Endothelial cell of umbilical vein (primary cell): Measurements from ENCODE around the gene CAPRIN2. TPM values are rescaled to one million over a fixed set of nuclear protein-coding genes. Genes with fewer than 3 reads are reported as not detected.

Experiments
- Bru-seq: library from RNA; stranded (reverse); fragments of 400-500 nt; gene quantifications from one replicate; lab custom pipeline; 2021; lab: Mats Ljungman, UMichigan
- BruChase-seq, 2 experiments: library from RNA; stranded (reverse); fragments of 400-500 nt; gene quantifications; one replicate each; lab custom pipeline; 2021; lab: Mats Ljungman, UMichigan
- BruUV-seq: library from RNA; stranded (reverse); fragments of 400-500 nt; replicated peaks from 2 replicates; lab custom pipeline; 2021; lab: Mats Ljungman, UMichigan
- CTCF ChIA-PET: fragments of 300-600, 350-600 bp; sonication (Branson Sonifier 250); formaldehyde crosslinking; loops from one replicate; lab custom pipeline; 2021; ENCODE audit warnings: antibody characterized with exemption, inconsistent platforms; lab: Charles Lee
- POLR2A ChIA-PET: fragments of 300-600, 350-600 bp; sonication (Branson Sonifier 250); formaldehyde crosslinking; loops from one replicate; lab custom pipeline; 2021; ENCODE audit warnings: antibody characterized with exemption, inconsistent platforms; lab: Charles Lee
- DNase-seq: peaks from one replicate; pipeline ENCODE4 v3.0.0-alpha.2; 2011; ENCODE audit warnings: low read depth, low spot score
- FAIRE-seq: peaks from 2 replicates; lab custom pipeline; 2011; peaks lifted over from hg19 to GRCh38; lab: Jason Lieb, UNC
- H2AFZ ChIP-seq: 2 replicates; pipeline ENCODE4 v1.6.0; 2012; ENCODE audit warnings: low read depth, low read length, control low read depth, inconsistent platforms
- H3K27ac ChIP-seq: 2 replicates; pipeline ENCODE4 v1.5.1; 2011; ENCODE audit warnings: low read depth, mild to moderate bottlenecking, control low read depth, low read length, moderate library complexity; ENCODE audit not compliant: insufficient read depth
- H3K27me3 ChIP-seq, 2 experiments: 2 replicates each; pipeline versions ENCODE4 v1.6.0 to v1.6.1; 2011; ENCODE audit warnings: low read length in 2 of 2, mixed read lengths in 1 of 2; ENCODE audit not compliant: control insufficient read depth in 2 of 2, insufficient read depth in 2 of 2
- H3K36me3 ChIP-seq, 2 experiments: 2 replicates in 1 of 2; 3 replicates in 1 of 2; pipeline ENCODE4 v1.5.1; 2011; ENCODE audit warnings: low read length in 2 of 2, mild to moderate bottlenecking in 1 of 2, moderate library complexity in 1 of 2; ENCODE audit not compliant: control insufficient read depth in 2 of 2, insufficient read depth in 2 of 2; ENCODE audit errors: extremely low read depth in 1 of 2
- H3K4me1 ChIP-seq: 3 replicates; pipeline ENCODE4 v1.5.1; 2011; ENCODE audit warnings: mild to moderate bottlenecking, low read length; ENCODE audit not compliant: control insufficient read depth, insufficient read depth; ENCODE audit errors: extremely low read depth
- H3K4me2 ChIP-seq: 2 replicates; pipeline ENCODE4 v1.6.1; 2011; ENCODE audit warnings: low read length, control low read depth, mixed read lengths; ENCODE audit not compliant: insufficient read depth
- H3K4me3 ChIP-seq, 3 experiments: fragments of 200-600 bp in 1 of 3; sonication (generic), shearing (Covaris generic) in 1 of 3; replicated peaks in 1 of 3; 2 replicates each; pipeline ENCODE4 v1.5.1; 2011 to 2016; ENCODE audit warnings: control low read depth in 3 of 3, low read length in 3 of 3, mild to moderate bottlenecking in 2 of 3, inconsistent platforms in 1 of 3, low read depth in 1 of 3, moderate library complexity in 1 of 3; ENCODE audit not compliant: insufficient read depth in 1 of 3
- H3K79me2 ChIP-seq: 2 replicates; pipeline ENCODE4 v1.6.0; 2012; ENCODE audit warnings: low read length, inconsistent platforms; ENCODE audit not compliant: control insufficient read depth, insufficient read depth
- H3K9ac ChIP-seq: replicated peaks from 2 replicates; pipeline ENCODE3; 2011; ENCODE audit warnings: low read length, control low read depth; ENCODE audit not compliant: insufficient read depth; ENCODE audit errors: extremely low read depth
- H3K9me1 ChIP-seq: replicated peaks from 3 replicates; pipeline ENCODE4 v1.6.0; 2011; ENCODE audit warnings: mild to moderate bottlenecking, low read length; ENCODE audit not compliant: control insufficient read depth, insufficient read depth; ENCODE audit errors: extremely low read depth
- H3K9me3 ChIP-seq: replicated peaks from 2 replicates; pipeline ENCODE4 v1.5.1; 2012; ENCODE audit warnings: low read length, inconsistent platforms; ENCODE audit not compliant: control insufficient read depth, insufficient read depth
- H4K20me1 ChIP-seq: replicated peaks from 2 replicates; pipeline ENCODE3; 2011; ENCODE audit warnings: mild to moderate bottlenecking, low read length; ENCODE audit not compliant: control insufficient read depth, insufficient read depth; ENCODE audit errors: extremely low read depth
- EZH2 ChIP-seq: IDR thresholded peaks from 2 replicates; pipeline ENCODE4 v1.6.1; 2012; ENCODE audit warnings: borderline replicate concordance, low read depth, mild to moderate bottlenecking, moderate library complexity, low read length, inconsistent platforms; ENCODE audit not compliant: severe bottlenecking
- FOS ChIP-seq: IDR thresholded peaks from 2 replicates; pipeline ENCODE4 v1.6.1; 2011; ENCODE audit warnings: mild to moderate bottlenecking, low read length, moderate library complexity, borderline replicate concordance; ENCODE audit not compliant: insufficient read depth
- GATA2 ChIP-seq: IDR thresholded peaks from 2 replicates; pipeline ENCODE4 v1.7.0; 2011; ENCODE audit warnings: low read depth, mild to moderate bottlenecking, moderate library complexity, mixed read lengths, low read length; ENCODE audit not compliant: insufficient read length, insufficient read depth
- JUN ChIP-seq: IDR thresholded peaks from 2 replicates; pipeline ENCODE4 v1.6.1; 2011; ENCODE audit warnings: borderline replicate concordance, low read depth; ENCODE audit not compliant: insufficient read length, insufficient read depth
- POLR2A ChIP-seq: IDR thresholded peaks from 2 replicates; pipeline ENCODE4 v1.6.1; 2012; ENCODE audit warnings: low read depth, mild to moderate bottlenecking, control low read depth, low read length
- POLR2AphosphoS5 ChIP-seq: IDR thresholded peaks from 2 replicates; pipeline ENCODE4 v1.6.1; 2012; ENCODE audit warnings: low read depth, mild to moderate bottlenecking, control low read depth, low read length, moderate library complexity; ENCODE audit not compliant: insufficient read depth
- dilution Hi-C: fragments of 300-500 bp; cut with MboI; formaldehyde crosslinking; loops from one replicate; pipeline ENCODE4 v1.15.0; 2019; ENCODE audit warnings: low sequenced_read_pairs; ENCODE audit not compliant: extremely low pct_ligation_motif_present
- intact Hi-C: fragments of 100-400 bp; cut with micrococcal nuclease; formaldehyde crosslinking; loops from one replicate; pipeline ENCODE4 v1.10.0; 2022
- long read RNA-seq: library from polyadenylated mRNA; stranded (forward); transcript quantifications from one replicate; pipeline ENCODE4 v2.0.0, GENCODE V29; 2021
- polyA minus RNA-seq, 3 experiments: library from RNA; depleted of rRNA, polyadenylated mRNA; stranded (reverse); fragments of >200 nt; gene quantifications; 1 replicate in 1 of 3; 2 replicates in 2 of 3; pipeline ENCODE4 v1.2.3, GENCODE V29; 2011
- polyA plus RNA-seq, 4 experiments: library from polyadenylated mRNA; depleted of rRNA in 3 of 4; stranded (reverse) in 3 of 4; unstranded in 1 of 4; fragments of >200 nt; gene quantifications; 2 replicates each; pipeline versions ENCODE4 v1.2.1 to v1.2.3, GENCODE V29; 2011 to 2012; ENCODE audit warnings: missing spikeins in 1 of 4
- total RNA-seq: library from RNA; stranded (reverse); gene quantifications from 2 replicates; pipeline ENCODE4 v1.2.3, GENCODE V29; 2021
- TF ChIP-seq, protein P1 (sequence below), 2 donors: IDR thresholded peaks; 1 replicate in 1 of 2; 2 replicates in 1 of 2; pipeline ENCODE4 v1.5.1; 2011; ENCODE audit warnings: low read length in 2 of 2, mild to moderate bottlenecking in 2 of 2, moderate library complexity in 2 of 2, control low read depth in 1 of 2, inconsistent platforms in 1 of 2, low read depth in 1 of 2; ENCODE audit not compliant: insufficient read depth in 1 of 2; ENCODE audit errors: extremely low read depth in 1 of 2
- TF ChIP-seq, protein P2 (sequence below): IDR thresholded peaks from 2 replicates; pipeline ENCODE4 v1.6.1; 2011; ENCODE audit not compliant: insufficient read depth, insufficient read length

Gene CAPRIN2, protein sequence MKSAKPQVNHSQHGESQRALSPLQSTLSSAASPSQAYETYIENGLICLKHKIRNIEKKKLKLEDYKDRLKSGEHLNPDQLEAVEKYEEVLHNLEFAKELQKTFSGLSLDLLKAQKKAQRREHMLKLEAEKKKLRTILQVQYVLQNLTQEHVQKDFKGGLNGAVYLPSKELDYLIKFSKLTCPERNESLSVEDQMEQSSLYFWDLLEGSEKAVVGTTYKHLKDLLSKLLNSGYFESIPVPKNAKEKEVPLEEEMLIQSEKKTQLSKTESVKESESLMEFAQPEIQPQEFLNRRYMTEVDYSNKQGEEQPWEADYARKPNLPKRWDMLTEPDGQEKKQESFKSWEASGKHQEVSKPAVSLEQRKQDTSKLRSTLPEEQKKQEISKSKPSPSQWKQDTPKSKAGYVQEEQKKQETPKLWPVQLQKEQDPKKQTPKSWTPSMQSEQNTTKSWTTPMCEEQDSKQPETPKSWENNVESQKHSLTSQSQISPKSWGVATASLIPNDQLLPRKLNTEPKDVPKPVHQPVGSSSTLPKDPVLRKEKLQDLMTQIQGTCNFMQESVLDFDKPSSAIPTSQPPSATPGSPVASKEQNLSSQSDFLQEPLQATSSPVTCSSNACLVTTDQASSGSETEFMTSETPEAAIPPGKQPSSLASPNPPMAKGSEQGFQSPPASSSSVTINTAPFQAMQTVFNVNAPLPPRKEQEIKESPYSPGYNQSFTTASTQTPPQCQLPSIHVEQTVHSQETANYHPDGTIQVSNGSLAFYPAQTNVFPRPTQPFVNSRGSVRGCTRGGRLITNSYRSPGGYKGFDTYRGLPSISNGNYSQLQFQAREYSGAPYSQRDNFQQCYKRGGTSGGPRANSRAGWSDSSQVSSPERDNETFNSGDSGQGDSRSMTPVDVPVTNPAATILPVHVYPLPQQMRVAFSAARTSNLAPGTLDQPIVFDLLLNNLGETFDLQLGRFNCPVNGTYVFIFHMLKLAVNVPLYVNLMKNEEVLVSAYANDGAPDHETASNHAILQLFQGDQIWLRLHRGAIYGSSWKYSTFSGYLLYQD
- total RNA-seq (25.0 and 29.9 TPM in 2 replicates), polyA plus RNA-seq (11.3 and 13.5 TPM in 2 replicates), polyA minus RNA-seq (13.4 and 19.5 TPM in 2 replicates), Bru-seq, nascent RNA (percentile 71 among the genes with signal in this experiment), BruChase-seq, experiment 1, labeled RNA remaining after a 6-hour chase (percentile 68 among the genes with signal in this experiment), BruChase-seq, experiment 2, labeled RNA remaining after a 2-hour chase (percentile 86 among the genes with signal in this experiment)
- 8.0 and 9.2 TPM in 2 replicates for polyA plus RNA-seq (2011; cell fraction: cytosol; rRNA removed)
- polyA plus RNA-seq (2011; cell fraction: nucleus; rRNA removed) = 95.4 and 104 TPM in 2 replicates
- 24.2 and 25.2 TPM in 2 replicates for polyA plus RNA-seq (2012)
- 7.1 TPM for polyA minus RNA-seq (2011; cell fraction: cytosol; rRNA and poly(A)+ RNA removed)
- 31.7 and 44.6 TPM in 2 replicates for polyA minus RNA-seq (2011; cell fraction: nucleus; rRNA and poly(A)+ RNA removed)
- long read RNA-seq, partial matches to known transcripts = 1 of 19 reads
- long read RNA-seq, other reads (novel, unspliced or antisense) = 17 of 19 reads

DNA sequence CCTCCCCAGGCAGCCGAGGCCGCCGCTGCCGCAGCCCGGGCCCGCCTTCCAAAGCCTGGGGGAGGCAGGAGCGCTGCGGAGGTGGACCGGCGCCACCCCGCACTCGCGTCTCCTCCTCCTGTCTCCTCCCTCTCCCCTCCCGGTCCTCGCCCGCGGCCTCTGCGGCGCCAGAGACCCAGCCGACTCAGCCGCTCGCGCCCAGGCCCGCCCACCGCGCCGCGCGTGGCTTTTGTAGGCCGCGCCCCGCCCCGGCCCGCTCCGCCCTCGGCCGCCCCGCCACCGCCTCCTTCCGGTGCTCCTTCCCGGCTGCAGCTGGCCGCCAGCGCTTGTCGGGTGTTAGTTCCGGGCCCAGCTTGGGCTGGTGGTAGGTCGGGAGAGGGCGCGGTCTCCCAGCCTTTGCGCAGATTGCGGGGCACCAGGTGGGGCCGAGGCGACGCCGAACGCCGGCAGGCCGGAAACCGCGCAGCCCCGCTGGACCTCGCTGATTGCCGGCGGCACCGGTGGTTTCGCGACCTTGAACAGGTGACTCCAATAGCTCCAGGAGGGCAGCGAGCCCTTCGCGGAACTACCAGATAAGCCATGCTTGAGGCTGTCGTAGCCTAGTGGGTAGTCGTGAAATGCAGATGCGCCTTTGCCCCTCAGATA is at the start of gene CAPRIN2:
TSS of gene CAPRIN2 (minus strand) at position 202 of the 645 bp plus-strand sequence. CDS start 1,431 bp downstream, outside the sequence.
- FAIRE-seq (peak; percentile 70), DNase-seq (peak; percentile 95)
- dilution Hi-C loops = no loop called here
- peaks cover 15% of the 10 kb centered on the region for H3K4me1 ChIP-seq
- peaks cover 39% of the 10 kb centered on the region for H3K79me2 ChIP-seq
- no peaks in the 10 kb centered on the region for H3K9me1 ChIP-seq
- no peaks in the 10 kb centered on the region for H3K9me3 ChIP-seq
- TF ChIP-seq JUN (no peak), POLR2AphosphoS5 (peak; percentile 95), EZH2 (no peak), FOS (peak; percentile 30), GATA2 (no peak), POLR2A (peak; percentile 67)
- TF ChIP-seq, protein P1, sequence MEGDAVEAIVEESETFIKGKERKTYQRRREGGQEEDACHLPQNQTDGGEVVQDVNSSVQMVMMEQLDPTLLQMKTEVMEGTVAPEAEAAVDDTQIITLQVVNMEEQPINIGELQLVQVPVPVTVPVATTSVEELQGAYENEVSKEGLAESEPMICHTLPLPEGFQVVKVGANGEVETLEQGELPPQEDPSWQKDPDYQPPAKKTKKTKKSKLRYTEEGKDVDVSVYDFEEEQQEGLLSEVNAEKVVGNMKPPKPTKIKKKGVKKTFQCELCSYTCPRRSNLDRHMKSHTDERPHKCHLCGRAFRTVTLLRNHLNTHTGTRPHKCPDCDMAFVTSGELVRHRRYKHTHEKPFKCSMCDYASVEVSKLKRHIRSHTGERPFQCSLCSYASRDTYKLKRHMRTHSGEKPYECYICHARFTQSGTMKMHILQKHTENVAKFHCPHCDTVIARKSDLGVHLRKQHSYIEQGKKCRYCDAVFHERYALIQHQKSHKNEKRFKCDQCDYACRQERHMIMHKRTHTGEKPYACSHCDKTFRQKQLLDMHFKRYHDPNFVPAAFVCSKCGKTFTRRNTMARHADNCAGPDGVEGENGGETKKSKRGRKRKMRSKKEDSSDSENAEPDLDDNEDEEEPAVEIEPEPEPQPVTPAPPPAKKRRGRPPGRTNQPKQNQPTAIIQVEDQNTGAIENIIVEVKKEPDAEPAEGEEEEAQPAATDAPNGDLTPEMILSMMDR (IDR thresholded peaks at IDR 0.05; ENCODE audit: extremely low read depth in 1 of 2, insufficient read depth in 1 of 2, low read depth in 1 of 2, low read length in 2 of 2) = peak in 1 of 2 donors; percentile 20
- TF ChIP-seq, protein P2, sequence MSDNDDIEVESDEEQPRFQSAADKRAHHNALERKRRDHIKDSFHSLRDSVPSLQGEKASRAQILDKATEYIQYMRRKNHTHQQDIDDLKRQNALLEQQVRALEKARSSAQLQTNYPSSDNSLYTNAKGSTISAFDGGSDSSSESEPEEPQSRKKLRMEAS = no peak
- no peaks in the 10 kb centered on the region for H3K36me3 ChIP-seq
- no peaks in the 10 kb centered on the region for H4K20me1 ChIP-seq
- POLR2A ChIA-PET = interaction anchor here (0.6 to 2.8 kb wide), 3 partner anchors 41 to 142 kb away, joined by 5 to 22 read pairs (median 6); partner anchors contain the start of gene IPO8
- BruUV-seq = no TSS peak
- H2AFZ ChIP-seq = peak within 1 kb of the TSS; percentile 62
- H3K9ac ChIP-seq = peak within 1 kb of the TSS; percentile 54
- intact Hi-C loops = loop anchor here (1.0 kb wide), 3 partner anchors 40 to 60 kb away; partner anchors contain the start of gene IPO8
- H3K4me3 ChIP-seq = peak within 1 kb of the TSS; percentile 7 to 70 (median 53)
- CTCF ChIA-PET = interaction anchor here (0.7 to 5.2 kb wide), 8 partner anchors 10 to 60 kb away, joined by 3 to 55 read pairs (median 6); no protein-coding TSS in a partner anchor
- peak within 1 kb of the TSS; percentile 38 for H3K27ac ChIP-seq
- no peaks in the 10 kb centered on the region for H3K27me3 ChIP-seq
- peak within 1 kb of the TSS; percentile 55 for H3K4me2 ChIP-seq
